GM18868 (cell line): ENCODE results near the gene SMYD3.

ENCODE experiments used
- ATAC-seq: cut with Tn5 transposase; IDR thresholded peaks from one replicate; pipeline ENCODE4 v1.9.1; 2021; ENCODE audit warnings: mild to moderate bottlenecking, moderate library complexity; ENCODE audit not compliant: unreplicated experiment

The SMYD3 gene

GRCh38 chr1:246418565-246419312 is 88.3 kb downstream of the SMYD3 start:
- no peak for ATAC-seq

GRCh38 chr1:246417813-246418564 is 89.1 kb downstream of the SMYD3 start:
- peak; percentile 61 for ATAC-seq

- peak; percentile 63 for ATAC-seq
These were observed 89.8 kb downstream of the SMYD3 start for GRCh38 chr1:246417152-246417812.

GRCh38 chr1:246416261-246416660 is 90.8 kb downstream of the SMYD3 start:
- ATAC-seq = no peak

- ATAC-seq = no peak
These were observed 92.1 kb downstream of the SMYD3 start for GRCh38 chr1:246415028-246415427.

- ATAC-seq = no peak
These were observed 93.6 kb downstream of the SMYD3 start for GRCh38 chr1:246413430-246413829.

- no peak for ATAC-seq
These were observed 103.0 kb downstream of the SMYD3 start for GRCh38 chr1:246404078-246404477.

- ATAC-seq = no peak
These were observed 108.8 kb downstream of the SMYD3 start for GRCh38 chr1:246398126-246398813.

GRCh38 chr1:246397046-246397445 is 110.0 kb downstream of the SMYD3 start:
- ATAC-seq = no peak

- no peak for ATAC-seq
These were observed 110.8 kb downstream of the SMYD3 start for GRCh38 chr1:246396322-246396721.

GRCh38 chr1:246394121-246394520 is 113.0 kb downstream of the SMYD3 start:
- no peak for ATAC-seq

GRCh38 chr1:246390855-246391254 is 116.2 kb downstream of the SMYD3 start:
- ATAC-seq = no peak

- ATAC-seq = no peak
These were observed 122.5 kb downstream of the SMYD3 start for GRCh38 chr1:246384616-246385015.

GRCh38 chr1:246383791-246384190 is 123.3 kb downstream of the SMYD3 start:
- no peak for ATAC-seq

GRCh38 chr1:246383239-246383589 is 123.9 kb downstream of the SMYD3 start:
- ATAC-seq = no peak

GRCh38 chr1:246382589-246383238 is 124.4 kb downstream of the SMYD3 start:
- ATAC-seq = no peak

GRCh38 chr1:246381452-246381851 is 125.6 kb downstream of the SMYD3 start:
- ATAC-seq = no peak

- ATAC-seq = no peak
These were observed 129.4 kb downstream of the SMYD3 start for GRCh38 chr1:246377625-246378153.

- no peak for ATAC-seq
These were observed 133.1 kb downstream of the SMYD3 start for GRCh38 chr1:246373828-246374569.

- no peak for ATAC-seq
These were observed 134.5 kb downstream of the SMYD3 start for GRCh38 chr1:246372559-246372958.
